ENCODE measurements around the gene UFD1.

Gene UFD1

GRCh38 chr22:19478045-19478900, 720 bp downstream of the UFD1 start:
- H3K4me3 ChIP-seq (ENCODE audit: low read length) = peak overlapping the region; percentile 95
- no peak for DNase-seq (ENCODE audit: low read depth)
- TF ChIP-seq CTCF (conservative IDR thresholded peaks at IDR 0.05; ENCODE audit: low read depth, low read length) = no peak

GRCh38 chr22:19477321-19478044, 1.5 kb downstream of the UFD1 start:
- no peak for DNase-seq (ENCODE audit: low read depth)
- H3K4me3 ChIP-seq (ENCODE audit: low read length) = peak overlapping the region; percentile 95
- peak; percentile 22 for TF ChIP-seq CTCF (conservative IDR thresholded peaks at IDR 0.05; ENCODE audit: low read depth, low read length)

- H3K4me3 ChIP-seq (ENCODE audit: low read length) = no peak overlapping the region
- TF ChIP-seq CTCF (conservative IDR thresholded peaks at IDR 0.05; ENCODE audit: low read depth, low read length) = no peak
- DNase-seq (ENCODE audit: low read depth) = no peak
These were observed 3.0 kb downstream of the UFD1 start for GRCh38 chr22:19476023-19476422.

- no peak overlapping the region for H3K4me3 ChIP-seq (ENCODE audit: low read length)
- TF ChIP-seq CTCF (conservative IDR thresholded peaks at IDR 0.05; ENCODE audit: low read depth, low read length) = peak; percentile 1
- DNase-seq (ENCODE audit: low read depth) = no peak
These were observed 5.4 kb downstream of the UFD1 start for GRCh38 chr22:19473578-19473977.

- DNase-seq (ENCODE audit: low read depth) = no peak
- TF ChIP-seq CTCF (conservative IDR thresholded peaks at IDR 0.05; ENCODE audit: low read depth, low read length) = no peak
- H3K4me3 ChIP-seq (ENCODE audit: low read length) = no peak overlapping the region
These were observed 6.8 kb downstream of the UFD1 start for GRCh38 chr22:19472233-19472632.

GRCh38 chr22:19471572-19471971, 7.4 kb downstream of the UFD1 start:
- no peak overlapping the region for H3K4me3 ChIP-seq (ENCODE audit: low read length)
- no peak for TF ChIP-seq CTCF (conservative IDR thresholded peaks at IDR 0.05; ENCODE audit: low read depth, low read length)
- no peak for DNase-seq (ENCODE audit: low read depth)

Data from retinal pigment epithelial cell (primary cell).